Upper lobe of left lung (tissue), 6 donors: ENCODE results near the gene ANKS1A. TPM values are rescaled to one million over a fixed set of nuclear protein-coding genes. Genes with fewer than 3 reads are reported as not detected.

Experiments
- ATAC-seq, 2 donors: fragments of 200-7000 bp; cut with Tn5 transposase; one replicate each; pipeline ENCODE4 v1.9.1; 2022; ENCODE audit warnings: mild to moderate bottlenecking in 2 of 2, moderate library complexity in 2 of 2; ENCODE audit not compliant: low FRiP score in 2 of 2
- DNase-seq, 2 donors: peaks; one replicate each; pipeline ENCODE4 v3.0.0-alpha.2; 2019 to 2020
- H3K27ac ChIP-seq, 4 donors: fragments of 200-600 bp; sonication (generic); one replicate each; pipeline ENCODE4 v1.5.1; 2016 to 2019
- H3K27me3 ChIP-seq, 4 donors: fragments of 200-600 bp; sonication (generic); one replicate each; pipeline ENCODE4 v1.5.1; 2017 to 2019
- H3K36me3 ChIP-seq, 4 donors: fragments of 200-600 bp; sonication (generic); one replicate each; pipeline ENCODE4 v1.5.1; 2016 to 2019
- H3K4me1 ChIP-seq, 4 donors: fragments of 200-600 bp; sonication (generic); one replicate each; pipeline ENCODE4 v1.5.1; 2018 to 2019
- H3K4me3 ChIP-seq, 4 donors: fragments of 200-600 bp; sonication (generic); one replicate each; pipeline ENCODE4 v1.5.1; 2017 to 2019; ENCODE audit warnings: mild to moderate bottlenecking in 2 of 4, moderate library complexity in 1 of 4
- H3K9me3 ChIP-seq, 4 donors: fragments of 200-600 bp; sonication (generic); one replicate each; pipeline ENCODE4 v1.5.1; 2018 to 2019
- CTCF ChIP-seq, 6 experiments: fragments of 450-650 bp in 4 of 6; fragments of 200-600 bp in 2 of 6; sonication (generic) in 2 of 6; IDR thresholded peaks; one replicate each; pipeline ENCODE4 v1.5.1; 2016 to 2019; ENCODE audit warnings: antibody characterized with exemption in 6 of 6
- EP300 ChIP-seq, 4 donors: sonication (generic); formaldehyde crosslinking; IDR thresholded peaks; one replicate each; pipeline ENCODE4 v1.5.1; 2017; ENCODE audit warnings: antibody characterized with exemption in 4 of 4, control low read depth in 2 of 4
- POLR2A ChIP-seq, 4 donors: fragments of 450-650 bp; IDR thresholded peaks; one replicate each; pipeline ENCODE4 v1.5.1; 2016 to 2017; ENCODE audit warnings: antibody characterized with exemption in 4 of 4, mild to moderate bottlenecking in 2 of 4
- POLR2AphosphoS5 ChIP-seq, 2 donors: sonication (generic); formaldehyde crosslinking; IDR thresholded peaks; one replicate each; pipeline ENCODE4 v1.5.1; 2017; ENCODE audit warnings: antibody characterized with exemption in 2 of 2
- WGBS, 2 donors: methylation state at CpG; one replicate each; pipeline ENCODE4 v1.1.5; 2017 to 2018; 5-methylcytosine and 5-hydroxymethylcytosine counted together
- total RNA-seq, 6 donors: library from RNA; depleted of rRNA in 4 of 6; stranded (reverse); fragments of >200 nt in 4 of 6; gene quantifications; one replicate each; pipeline versions ENCODE4 v1.1.0 to v1.2.1, GENCODE V29; 2016 to 2021
- donor health status: DM: no; HTN: no; CAD: no; lungs with moderate emphysema.
- donor health status: DM: no; HTN: yes; CAD: no; lungs with severe emphysema.

The ANKS1A gene
- total RNA-seq, 6 donors from 2014 or later = 47.2 to 85.3 (median 53.5) TPM

DNA sequence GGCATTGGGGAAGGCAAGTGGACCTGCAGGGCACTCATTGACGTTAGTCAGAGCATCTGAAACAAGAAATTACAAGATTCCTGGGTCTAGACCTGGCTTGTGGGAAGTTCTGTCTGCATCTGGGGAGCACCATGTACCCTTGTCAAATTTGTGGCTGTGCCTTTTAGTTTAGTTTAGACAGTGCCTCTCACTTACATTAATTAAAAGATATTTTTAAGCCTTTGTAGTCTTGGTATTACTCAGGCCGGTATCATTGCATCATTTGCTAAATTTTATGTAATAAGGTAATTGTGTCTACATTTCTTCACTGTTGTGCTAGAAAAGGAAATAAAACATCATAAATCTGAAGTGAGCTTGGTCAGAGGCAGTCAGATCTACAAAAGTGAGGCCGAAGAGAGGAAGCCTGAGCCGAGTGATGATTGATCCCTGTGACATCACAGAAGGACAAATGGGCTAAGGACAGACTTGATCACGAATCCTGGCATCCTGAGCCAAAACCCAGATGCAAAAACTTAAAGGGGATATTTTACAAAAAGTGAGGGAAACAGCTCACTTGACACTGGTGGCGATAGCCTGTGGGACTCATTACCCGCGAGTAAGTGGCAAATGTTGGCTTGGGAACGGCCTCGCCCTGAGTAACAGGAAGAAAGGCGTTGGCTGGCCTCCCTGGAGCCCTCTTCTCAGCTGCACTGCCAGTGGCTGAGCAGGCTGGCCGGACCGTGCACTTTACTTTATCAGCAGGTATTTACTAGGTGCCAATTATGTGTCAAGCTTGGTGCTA lies 145.5 kb downstream of the ANKS1A start:
- Histone ChIP-seq H3K27me3 (no peaks in the 10 kb centered on the region), H3K27ac (peak overlapping the region; percentile 77 to 87 (median 78)), H3K36me3 (peaks cover 0 to 24% (median 0%) of the 10 kb centered on the region in 4 donors), H3K9me3 (no peaks in the 10 kb centered on the region), H3K4me3 (no peak overlapping the region), H3K4me1 (peaks cover 43 to 53% (median 49%) of the 10 kb centered on the region in 4 donors)
- peak in 1 of 2 donors; percentile 93 for DNase-seq
- TF ChIP-seq CTCF (IDR thresholded peaks at IDR 0.05) (no peak), POLR2A (IDR thresholded peaks at IDR 0.05) (peak in 1 of 4 donors; percentile 25), POLR2AphosphoS5 (IDR thresholded peaks at IDR 0.05) (peak in 1 of 2 donors; percentile 47), EP300 (IDR thresholded peaks at IDR 0.05) (peak in 1 of 4 donors; percentile 2)
- WGBS, 2 donors = 13 to 27% methylated on average over 13 of the region's 13 CpGs
- peak; percentile 63 to 91 for ATAC-seq

- no peak for TF ChIP-seq POLR2AphosphoS5 (IDR thresholded peaks at IDR 0.05)
- TF ChIP-seq EP300 (IDR thresholded peaks at IDR 0.05) = no peak
- no peak for TF ChIP-seq CTCF (IDR thresholded peaks at IDR 0.05)
- TF ChIP-seq POLR2A (IDR thresholded peaks at IDR 0.05) = no peak
- no peak for DNase-seq
- Histone ChIP-seq H3K4me1 (peaks cover 44 to 59% (median 49%) of the 10 kb centered on the region in 4 donors), H3K27ac (peak overlapping the region; percentile 77 to 87 (median 78)), H3K9me3 (no peaks in the 10 kb centered on the region), H3K27me3 (no peaks in the 10 kb centered on the region), H3K4me3 (no peak overlapping the region), H3K36me3 (peaks cover 0 to 18% (median 0%) of the 10 kb centered on the region in 4 donors)
- 33 to 47% methylated on average over 5 of the region's 5 CpGs for WGBS, 2 donors
- no peak for ATAC-seq
Measured at GRCh38 chr6:35035481-35036030, 146.5 kb downstream of the ANKS1A start.

DNA sequence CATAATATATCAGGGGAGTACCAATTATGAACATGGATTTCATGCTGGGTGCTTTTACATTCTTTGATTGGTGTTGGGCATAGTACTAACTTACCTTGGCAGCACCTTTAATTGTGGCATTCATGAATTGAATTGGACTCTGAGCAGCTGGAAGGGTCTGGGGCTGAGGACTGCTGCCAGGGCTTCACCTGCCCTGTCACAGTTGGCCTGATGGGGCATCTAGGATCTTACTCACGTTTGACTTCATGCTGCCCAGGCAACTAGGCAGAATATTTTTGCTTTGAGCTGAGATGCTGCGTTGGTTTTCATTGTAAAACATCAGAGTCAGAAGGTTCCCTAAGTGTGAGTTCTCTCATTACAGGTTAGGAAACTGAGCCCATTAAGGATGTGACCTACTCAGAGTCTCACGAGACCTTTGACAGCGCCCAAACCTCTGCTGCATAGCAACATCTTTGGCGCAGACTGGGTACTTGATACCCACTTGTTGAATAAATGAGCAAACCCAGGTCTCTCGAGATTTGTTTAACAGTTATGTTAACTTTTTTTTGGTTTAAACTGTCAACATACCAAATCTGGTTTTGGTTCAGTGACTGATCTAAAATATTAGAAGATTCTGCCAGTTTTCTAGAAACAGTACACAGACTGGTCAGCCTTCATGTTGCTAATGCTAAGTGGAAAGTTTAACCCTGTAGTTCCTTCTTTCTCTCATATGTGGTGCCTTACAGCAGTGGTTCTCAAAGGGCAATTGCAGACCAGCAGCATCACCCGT lies 147.2 kb downstream of the ANKS1A start:
- Histone ChIP-seq H3K4me1 (peaks cover 46 to 66% (median 51%) of the 10 kb centered on the region in 4 donors), H3K27ac (peak overlapping the region; percentile 77 to 87 (median 78)), H3K36me3 (peaks cover 0 to 11% (median 0%) of the 10 kb centered on the region in 4 donors), H3K27me3 (no peaks in the 10 kb centered on the region), H3K4me3 (no peak overlapping the region), H3K9me3 (no peaks in the 10 kb centered on the region)
- ATAC-seq (peak in 1 of 2 donors; percentile 65), DNase-seq (peak in 1 of 2 donors; percentile 62)
- 56 to 59% methylated on average over 7 of the region's 7 CpGs for WGBS, 2 donors
- TF ChIP-seq POLR2A (IDR thresholded peaks at IDR 0.05) = no peak
- no peak for TF ChIP-seq EP300 (IDR thresholded peaks at IDR 0.05)

DNA sequence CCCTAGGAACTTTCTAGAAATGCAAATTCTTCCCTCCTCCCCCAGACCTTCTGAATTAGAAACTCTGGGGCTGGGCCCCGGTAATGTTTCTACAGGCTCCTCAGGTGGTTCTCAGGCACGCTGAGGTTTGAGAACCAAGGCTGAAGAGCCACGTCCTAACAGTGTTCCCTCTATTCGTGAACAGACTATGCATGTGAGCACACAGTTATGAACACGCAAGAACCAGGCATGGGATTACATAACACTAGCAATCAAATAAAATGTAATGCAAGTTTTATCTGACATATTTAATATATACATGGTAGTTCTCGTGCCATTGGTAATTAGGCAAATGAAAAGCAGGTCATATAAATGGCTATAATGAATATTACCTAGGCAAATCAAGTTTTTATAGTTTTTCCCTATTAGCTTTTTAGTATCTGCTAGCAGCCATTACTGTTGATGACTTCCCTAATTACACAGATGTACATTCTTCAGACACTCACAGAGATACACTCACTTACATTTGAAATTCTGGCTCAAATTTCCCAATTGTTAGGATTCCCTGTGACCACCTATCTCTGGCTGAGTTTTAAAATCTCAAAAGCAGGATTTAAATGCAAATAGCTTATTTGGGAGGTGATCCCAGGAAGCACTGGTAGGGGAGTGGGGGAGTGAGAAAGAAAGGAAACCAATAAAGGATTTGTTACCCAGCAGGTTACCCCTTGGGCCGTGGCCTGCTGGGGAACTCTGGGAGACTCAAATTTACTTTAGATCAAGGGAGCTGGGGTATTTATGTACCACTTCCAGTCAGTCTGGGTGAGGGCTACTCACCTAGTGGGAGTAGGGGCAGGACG lies 148.0 kb downstream of the ANKS1A start:
- WGBS, 2 donors = 59 to 60% methylated on average over 8 of the region's 8 CpGs
- no peak for ATAC-seq
- Histone ChIP-seq H3K36me3 (peaks cover 0 to 8% (median 0%) of the 10 kb centered on the region in 4 donors), H3K4me3 (no peak overlapping the region), H3K4me1 (peaks cover 49 to 69% (median 55%) of the 10 kb centered on the region in 4 donors), H3K27ac (peak overlapping the region; percentile 45 to 87 (median 78)), H3K27me3 (no peaks in the 10 kb centered on the region), H3K9me3 (no peaks in the 10 kb centered on the region)
- TF ChIP-seq POLR2AphosphoS5 (IDR thresholded peaks at IDR 0.05) (no peak), POLR2A (IDR thresholded peaks at IDR 0.05) (no peak), EP300 (IDR thresholded peaks at IDR 0.05) (no peak), CTCF (IDR thresholded peaks at IDR 0.05) (no peak)
- no peak for DNase-seq
